Measurements from ENCODE around the gene FHL1.

FHL1 gene

DNA sequence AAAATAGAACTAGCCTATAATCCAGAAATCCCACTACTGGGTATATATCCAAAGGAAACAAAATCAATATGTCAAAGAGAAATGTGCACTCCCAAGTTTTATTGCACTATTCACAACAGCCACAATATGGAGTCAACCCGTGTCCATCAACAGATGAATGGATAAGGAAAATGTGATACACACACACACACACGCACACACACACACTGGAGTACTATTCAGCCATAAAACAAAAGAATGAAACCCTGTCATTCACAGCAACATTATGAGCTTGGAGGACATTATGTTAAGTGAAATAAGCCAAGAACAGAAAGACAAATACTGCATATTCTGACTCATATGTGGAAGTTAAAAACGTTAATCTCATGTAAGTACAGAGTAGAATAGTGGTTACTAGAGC lies 5.8 kb upstream of the FHL1 start:
- Histone ChIP-seq H4K20me1 (ENCODE audit: insufficient read depth, low read length) (no peaks in the 10 kb centered on the region), H3K27me3 (ENCODE audit: low read depth, low read length) (peaks cover 4% of the 10 kb centered on the region; the same call in 1 of the 2 replicates), H2AFZ (ENCODE audit: low read depth, low read length) (no peak overlapping the region), H3K4me3 (ENCODE audit: low read length) (no peak overlapping the region), H3K4me2 (ENCODE audit: low read length) (no peak overlapping the region), H3K9ac (ENCODE audit: low read length) (no peak overlapping the region), H3K9me3 (ENCODE audit: insufficient read depth, low read length) (no peaks in the 10 kb centered on the region), H3K36me3 (replicated peaks; ENCODE audit: low read depth, low read length) (no peaks in the 10 kb centered on the region), H3K4me1 (ENCODE audit: low read length) (no peaks in the 10 kb centered on the region), H3K27ac (ENCODE audit: low read length) (no peak overlapping the region), H3K79me2 (ENCODE audit: low read length) (no peaks in the 10 kb centered on the region)
- TF ChIP-seq, protein P1, sequence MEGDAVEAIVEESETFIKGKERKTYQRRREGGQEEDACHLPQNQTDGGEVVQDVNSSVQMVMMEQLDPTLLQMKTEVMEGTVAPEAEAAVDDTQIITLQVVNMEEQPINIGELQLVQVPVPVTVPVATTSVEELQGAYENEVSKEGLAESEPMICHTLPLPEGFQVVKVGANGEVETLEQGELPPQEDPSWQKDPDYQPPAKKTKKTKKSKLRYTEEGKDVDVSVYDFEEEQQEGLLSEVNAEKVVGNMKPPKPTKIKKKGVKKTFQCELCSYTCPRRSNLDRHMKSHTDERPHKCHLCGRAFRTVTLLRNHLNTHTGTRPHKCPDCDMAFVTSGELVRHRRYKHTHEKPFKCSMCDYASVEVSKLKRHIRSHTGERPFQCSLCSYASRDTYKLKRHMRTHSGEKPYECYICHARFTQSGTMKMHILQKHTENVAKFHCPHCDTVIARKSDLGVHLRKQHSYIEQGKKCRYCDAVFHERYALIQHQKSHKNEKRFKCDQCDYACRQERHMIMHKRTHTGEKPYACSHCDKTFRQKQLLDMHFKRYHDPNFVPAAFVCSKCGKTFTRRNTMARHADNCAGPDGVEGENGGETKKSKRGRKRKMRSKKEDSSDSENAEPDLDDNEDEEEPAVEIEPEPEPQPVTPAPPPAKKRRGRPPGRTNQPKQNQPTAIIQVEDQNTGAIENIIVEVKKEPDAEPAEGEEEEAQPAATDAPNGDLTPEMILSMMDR (IDR thresholded peaks at IDR 0.05; ENCODE audit: low read depth, low read length): no peak
- no peak for TF ChIP-seq EZH2phosphoT487 (IDR thresholded peaks at IDR 0.05; ENCODE audit: low read depth)

DNA sequence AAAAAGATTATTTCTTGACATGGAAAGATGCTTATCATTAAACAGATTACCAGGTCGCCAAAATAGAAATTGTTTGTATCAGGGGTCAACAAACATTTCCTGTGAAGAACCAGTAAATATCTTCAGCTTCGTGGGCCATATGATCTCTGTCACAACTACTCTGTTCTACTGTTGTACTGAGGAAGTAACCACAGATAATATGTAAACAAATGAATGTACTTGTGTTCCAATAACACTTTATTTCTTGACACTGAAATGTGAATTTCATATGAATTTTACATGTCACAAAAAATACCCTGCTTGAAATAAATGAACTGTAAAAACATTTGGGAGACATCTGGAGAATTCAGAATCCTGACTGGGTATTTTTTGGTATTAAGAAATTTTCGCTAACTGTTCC lies 4.7 kb upstream of the FHL1 start:
- no peak overlapping the region for H3K9ac ChIP-seq (ENCODE audit: low read length)
- peaks cover 4% of the 10 kb centered on the region; the same call in 1 of the 2 replicates for H3K27me3 ChIP-seq (ENCODE audit: low read depth, low read length)
- no peaks in the 10 kb centered on the region for H4K20me1 ChIP-seq (ENCODE audit: insufficient read depth, low read length)
- H3K4me2 ChIP-seq (ENCODE audit: low read length): no peak overlapping the region
- H3K79me2 ChIP-seq (ENCODE audit: low read length): no peaks in the 10 kb centered on the region
- H3K9me3 ChIP-seq (ENCODE audit: insufficient read depth, low read length): no peaks in the 10 kb centered on the region
- no peaks in the 10 kb centered on the region for H3K36me3 ChIP-seq (replicated peaks; ENCODE audit: low read depth, low read length)
- TF ChIP-seq, protein P1 (IDR thresholded peaks at IDR 0.05; ENCODE audit: low read depth, low read length): no peak
- no peak for TF ChIP-seq EZH2phosphoT487 (IDR thresholded peaks at IDR 0.05; ENCODE audit: low read depth)
- no peak overlapping the region for H3K27ac ChIP-seq (ENCODE audit: low read length)
- no peak overlapping the region for H2AFZ ChIP-seq (ENCODE audit: low read depth, low read length)
- no peaks in the 10 kb centered on the region for H3K4me1 ChIP-seq (ENCODE audit: low read length)
- H3K4me3 ChIP-seq (ENCODE audit: low read length): no peak overlapping the region

DNA sequence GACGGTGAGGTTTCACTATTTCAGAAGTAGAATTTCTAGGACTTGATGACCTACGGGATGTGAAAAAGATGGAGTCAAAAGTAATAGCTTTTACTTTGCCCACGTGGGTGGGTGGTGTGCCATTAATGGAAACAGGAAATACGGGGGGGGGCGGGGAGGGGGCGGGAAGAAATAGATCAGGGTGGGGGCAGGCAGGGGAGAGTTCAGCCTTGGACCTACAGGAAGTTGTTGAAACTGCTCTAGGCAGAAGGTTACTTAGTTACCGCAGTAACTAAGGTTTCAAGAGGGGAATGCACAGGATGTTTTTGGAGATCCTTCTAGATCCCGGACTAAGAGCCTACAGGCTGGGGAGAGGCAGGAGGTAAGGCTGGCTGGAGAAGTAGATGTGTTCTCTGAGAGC lies 3.6 kb upstream of the FHL1 start:
- H3K27me3 ChIP-seq (ENCODE audit: low read depth, low read length): peaks cover 4% of the 10 kb centered on the region; the same call in 1 of the 2 replicates
- TF ChIP-seq, protein P1 (IDR thresholded peaks at IDR 0.05; ENCODE audit: low read depth, low read length): no peak
- no peak overlapping the region for H3K9ac ChIP-seq (ENCODE audit: low read length)
- H3K4me2 ChIP-seq (ENCODE audit: low read length): no peak overlapping the region
- no peak overlapping the region for H3K27ac ChIP-seq (ENCODE audit: low read length)
- H3K79me2 ChIP-seq (ENCODE audit: low read length): no peaks in the 10 kb centered on the region
- no peaks in the 10 kb centered on the region for H4K20me1 ChIP-seq (ENCODE audit: insufficient read depth, low read length)
- H3K4me3 ChIP-seq (ENCODE audit: low read length): no peak overlapping the region
- no peaks in the 10 kb centered on the region for H3K4me1 ChIP-seq (ENCODE audit: low read length)
- no peaks in the 10 kb centered on the region for H3K9me3 ChIP-seq (ENCODE audit: insufficient read depth, low read length)
- H3K36me3 ChIP-seq (replicated peaks; ENCODE audit: low read depth, low read length): no peaks in the 10 kb centered on the region
- H2AFZ ChIP-seq (ENCODE audit: low read depth, low read length): no peak overlapping the region

DNA sequence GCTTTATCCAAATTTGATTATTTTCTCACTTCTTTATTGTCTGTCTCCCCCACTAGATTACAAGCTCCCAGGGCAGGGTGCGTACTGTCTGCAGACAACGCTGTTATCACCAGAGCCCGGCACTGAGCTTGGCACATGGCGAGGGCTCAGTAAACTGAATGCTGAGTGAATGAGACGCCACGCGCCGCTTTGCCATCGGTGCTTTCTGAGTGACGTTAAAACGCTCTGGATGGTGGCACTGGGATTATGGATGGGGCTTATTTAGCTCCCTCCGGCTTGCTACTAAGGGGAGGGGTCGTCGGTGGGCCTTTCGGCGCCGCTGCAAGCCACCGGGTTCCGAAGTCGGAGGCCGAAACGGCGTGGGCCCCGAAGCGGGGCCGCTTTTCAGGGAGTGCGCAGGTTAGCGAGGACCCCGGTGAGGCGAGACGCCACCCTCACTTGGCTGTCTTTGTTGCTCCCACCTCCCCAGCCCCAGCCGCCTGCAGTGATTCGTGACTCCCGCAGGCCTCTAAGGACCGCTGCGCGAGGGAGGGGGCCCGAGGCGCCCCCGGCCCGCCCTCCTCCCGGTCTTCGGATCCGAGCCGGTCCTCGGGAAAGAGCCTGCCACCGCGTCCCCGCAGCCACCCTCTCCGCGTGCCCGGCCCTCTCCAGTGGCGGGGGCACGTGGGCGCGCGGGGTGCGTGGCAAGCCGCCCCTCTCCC lies 569 bp upstream of the FHL1 start:
- Histone ChIP-seq H2AFZ (ENCODE audit: low read depth, low read length) (peak overlapping the region; percentile 46; the same call in 1 of the 2 replicates), H3K9me3 (ENCODE audit: insufficient read depth, low read length) (no peaks in the 10 kb centered on the region), H3K36me3 (replicated peaks; ENCODE audit: low read depth, low read length) (no peaks in the 10 kb centered on the region), H3K27ac (ENCODE audit: low read length) (no peak overlapping the region), H3K79me2 (ENCODE audit: low read length) (no peaks in the 10 kb centered on the region), H3K4me2 (ENCODE audit: low read length) (peak overlapping the region; percentile 59), H3K9ac (ENCODE audit: low read length) (peak overlapping the region; percentile 37; the same call in 1 of the 2 replicates), H3K4me3 (ENCODE audit: low read length) (peak overlapping the region; percentile 75), H4K20me1 (ENCODE audit: insufficient read depth, low read length) (no peaks in the 10 kb centered on the region), H3K4me1 (ENCODE audit: low read length) (no peaks in the 10 kb centered on the region), H3K27me3 (ENCODE audit: low read depth, low read length) (peaks cover 4% of the 10 kb centered on the region; the same call in 1 of the 2 replicates)
- TF ChIP-seq, protein P1 (IDR thresholded peaks at IDR 0.05; ENCODE audit: low read depth, low read length): no peak
- no peak for TF ChIP-seq EZH2phosphoT487 (IDR thresholded peaks at IDR 0.05; ENCODE audit: low read depth)
